Smooth muscle cell (in vitro differentiated cells): ENCODE measurements around the gene ZNF292. TPM values are rescaled to one million over a fixed set of nuclear protein-coding genes. Genes with fewer than 3 reads are reported as not detected.

Experiments
- DNase-seq: peaks from one replicate; lab custom pipeline; 2025; ENCODE audit not compliant: unreplicated experiment; lab: John Stamatoyannopoulos, UW
- H2AFZ ChIP-seq: fragments of 200-600 bp; sonication (generic); 2 replicates; pipeline ENCODE4 v1.6.0; 2016; ENCODE audit warnings: antibody characterized with exemption, low read depth, mild to moderate bottlenecking
- H3F3A ChIP-seq: fragments of 200-600 bp; sonication (generic); 2 replicates; pipeline ENCODE4 v1.6.0; 2017; ENCODE audit warnings: antibody characterized with exemption, low read depth
- H3K27ac ChIP-seq: fragments of 200-600 bp; sonication (generic); 2 replicates; pipeline ENCODE4 v1.5.1; 2016; ENCODE audit warnings: low read depth, mild to moderate bottlenecking
- H3K27me3 ChIP-seq: fragments of 200-600 bp; sonication (generic); 2 replicates; pipeline ENCODE4 v1.6.1; 2016; ENCODE audit warnings: low read depth, mild to moderate bottlenecking
- H3K36me3 ChIP-seq: fragments of 200-600 bp; sonication (generic); 2 replicates; pipeline ENCODE4 v1.5.1; 2016; ENCODE audit warnings: low read depth
- H3K4me1 ChIP-seq: fragments of 200-600 bp; sonication (generic); 2 replicates; pipeline ENCODE4 v1.5.1; 2016; ENCODE audit warnings: low read depth
- H3K4me2 ChIP-seq: fragments of 200-600 bp; sonication (generic); 2 replicates; pipeline ENCODE4 v1.6.0; 2016; ENCODE audit warnings: mild to moderate bottlenecking
- H3K4me3 ChIP-seq: fragments of 200-600 bp; sonication (generic); 2 replicates; pipeline ENCODE4 v1.5.1; 2016; ENCODE audit warnings: mild to moderate bottlenecking
- H3K79me2 ChIP-seq: fragments of 200-600 bp; sonication (generic); 2 replicates; pipeline ENCODE4 v1.6.0; 2016; ENCODE audit warnings: low read depth, mild to moderate bottlenecking
- H3K9ac ChIP-seq: fragments of 200-600 bp; sonication (generic); 2 replicates; pipeline ENCODE4 v1.6.0; 2016; ENCODE audit warnings: low read depth
- H3K9me3 ChIP-seq: fragments of 200-600 bp; sonication (generic); replicated peaks from 2 replicates; pipeline ENCODE4 v1.5.1; 2016; ENCODE audit warnings: low read depth
- H4K20me1 ChIP-seq: fragments of 200-600 bp; sonication (generic); 2 replicates; pipeline ENCODE4 v1.6.0; 2016; ENCODE audit warnings: low read depth
- CTCF ChIP-seq: fragments of 200-600 bp; sonication (generic); IDR thresholded peaks from 2 replicates; pipeline ENCODE4 v1.5.1; 2017; ENCODE audit warnings: borderline replicate concordance, mild to moderate bottlenecking, antibody characterized with exemption; ENCODE audit not compliant: insufficient read depth, poor library complexity, severe bottlenecking
- WGBS: methylation state at CpG from one replicate; pipeline ENCODE4 v1.1.7; 2016; ENCODE audit warnings: low lambda C conversion rate; 5-methylcytosine and 5-hydroxymethylcytosine counted together
- polyA plus RNA-seq: library from polyadenylated mRNA; unstranded; fragments of >200 nt; fragmentation: Nextera tagmentation; extraction: Ambion mirVana; gene quantifications from 2 replicates; pipeline ENCODE4 v1.2.1, GENCODE V29; 2016
- total RNA-seq: library from RNA; depleted of rRNA; stranded (reverse); fragments of >200 nt; gene quantifications from 2 replicates; pipeline ENCODE4 v1.2.3, GENCODE V29; 2014

The ZNF292 gene
- total and polyA plus RNA-seq, 2 experiments from 2014 or later: 29.4 to 50.3 TPM

GRCh38 chr6:87124074-87124473 is 31.3 kb upstream of the ZNF292 start:
- Histone ChIP-seq H3K79me2 (no peaks in the 10 kb centered on the region), H3K4me1 (no peaks in the 10 kb centered on the region), H4K20me1 (no peaks in the 10 kb centered on the region), H3K9me3 (no peaks in the 10 kb centered on the region), H3K4me2 (no peak overlapping the region), H3K27me3 (no peaks in the 10 kb centered on the region), H3F3A (no peaks in the 10 kb centered on the region), H3K9ac (no peak overlapping the region), H3K4me3 (no peak overlapping the region), H3K27ac (no peak overlapping the region), H2AFZ (no peak overlapping the region), H3K36me3 (no peaks in the 10 kb centered on the region)
- WGBS: 93% methylated on average over 5 of the region's 5 CpGs
- TF ChIP-seq CTCF: no peak
- DNase-seq: no peak

DNA sequence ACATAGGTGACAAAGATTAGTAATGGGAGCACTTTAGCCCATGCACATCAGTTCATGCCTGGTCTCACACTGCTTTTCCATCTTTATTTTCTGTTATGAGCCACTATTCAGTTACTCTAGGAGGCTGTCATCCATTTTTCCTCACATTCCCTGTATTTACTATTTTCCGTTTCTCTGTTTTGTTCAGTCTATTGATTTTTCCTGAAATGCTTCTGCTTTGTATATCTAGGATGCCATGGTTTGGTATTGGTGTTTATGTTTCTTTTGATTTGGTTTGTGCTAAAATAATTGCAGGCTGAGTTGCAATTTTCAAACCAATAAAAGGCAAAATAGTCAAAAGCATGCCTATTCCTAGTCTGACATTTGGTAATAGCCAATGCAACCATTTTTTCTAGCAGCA is 28.9 kb upstream of the ZNF292 start:
- Histone ChIP-seq H3K36me3 (no peaks in the 10 kb centered on the region), H3K4me3 (no peak overlapping the region), H3K27ac (no peak overlapping the region), H3K79me2 (no peaks in the 10 kb centered on the region), H3F3A (no peaks in the 10 kb centered on the region), H3K4me2 (no peak overlapping the region), H3K9ac (no peak overlapping the region), H3K27me3 (no peaks in the 10 kb centered on the region), H2AFZ (no peak overlapping the region), H3K4me1 (no peaks in the 10 kb centered on the region), H3K9me3 (no peaks in the 10 kb centered on the region), H4K20me1 (no peaks in the 10 kb centered on the region)
- DNase-seq: no peak
- TF ChIP-seq CTCF: no peak
- WGBS: 38% methylated on average over 1 of the region's 1 CpG

DNA sequence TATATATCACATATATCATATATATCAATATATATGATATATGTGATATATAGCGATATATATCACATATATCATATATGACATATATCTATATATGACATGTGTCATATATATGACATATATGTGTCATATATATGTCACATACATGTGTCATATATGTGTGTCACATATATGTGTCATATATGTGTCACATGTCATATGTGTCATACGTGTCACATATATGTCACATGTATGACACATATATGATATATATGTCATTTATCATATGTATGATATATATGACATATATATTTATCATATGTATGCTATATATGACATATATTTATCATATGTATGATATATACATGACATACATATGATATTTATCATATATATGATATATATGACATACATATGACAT is 27.6 kb upstream of the ZNF292 start:
- H3K36me3 ChIP-seq: no peaks in the 10 kb centered on the region
- no peak overlapping the region for H3K9ac ChIP-seq
- no peaks in the 10 kb centered on the region for H3K79me2 ChIP-seq
- no peak overlapping the region for H2AFZ ChIP-seq
- H3K4me2 ChIP-seq: no peak overlapping the region
- H3K27me3 ChIP-seq: no peaks in the 10 kb centered on the region
- TF ChIP-seq CTCF: no peak
- no peak overlapping the region for H3K27ac ChIP-seq
- DNase-seq: no peak
- H3F3A ChIP-seq: no peaks in the 10 kb centered on the region
- H3K4me1 ChIP-seq: no peaks in the 10 kb centered on the region
- 98% methylated on average over 2 of the region's 2 CpGs for WGBS
- H3K4me3 ChIP-seq: no peak overlapping the region
- H3K9me3 ChIP-seq: no peaks in the 10 kb centered on the region
- H4K20me1 ChIP-seq: no peaks in the 10 kb centered on the region

GRCh38 chr6:87136963-87137362 is 18.4 kb upstream of the ZNF292 start:
- Histone ChIP-seq H3K9ac (no peak overlapping the region), H3K27ac (no peak overlapping the region), H3F3A (no peaks in the 10 kb centered on the region), H3K79me2 (no peaks in the 10 kb centered on the region), H2AFZ (no peak overlapping the region), H3K4me1 (no peaks in the 10 kb centered on the region), H3K9me3 (no peaks in the 10 kb centered on the region), H3K4me3 (no peak overlapping the region), H3K4me2 (no peak overlapping the region), H3K36me3 (no peaks in the 10 kb centered on the region), H3K27me3 (no peaks in the 10 kb centered on the region), H4K20me1 (no peaks in the 10 kb centered on the region)
- DNase-seq: no peak
- TF ChIP-seq CTCF: no peak
- no CpG with 5 or more reads among the region's 1 CpG for WGBS
